ENCODE data around the gene FOXP1. TPM values are rescaled to one million over a fixed set of nuclear protein-coding genes. Genes with fewer than 3 reads are reported as not detected.

FOXP1 gene
- total RNA-seq, 1 donor from 2014 or later = 71.3 TPM

DNA sequence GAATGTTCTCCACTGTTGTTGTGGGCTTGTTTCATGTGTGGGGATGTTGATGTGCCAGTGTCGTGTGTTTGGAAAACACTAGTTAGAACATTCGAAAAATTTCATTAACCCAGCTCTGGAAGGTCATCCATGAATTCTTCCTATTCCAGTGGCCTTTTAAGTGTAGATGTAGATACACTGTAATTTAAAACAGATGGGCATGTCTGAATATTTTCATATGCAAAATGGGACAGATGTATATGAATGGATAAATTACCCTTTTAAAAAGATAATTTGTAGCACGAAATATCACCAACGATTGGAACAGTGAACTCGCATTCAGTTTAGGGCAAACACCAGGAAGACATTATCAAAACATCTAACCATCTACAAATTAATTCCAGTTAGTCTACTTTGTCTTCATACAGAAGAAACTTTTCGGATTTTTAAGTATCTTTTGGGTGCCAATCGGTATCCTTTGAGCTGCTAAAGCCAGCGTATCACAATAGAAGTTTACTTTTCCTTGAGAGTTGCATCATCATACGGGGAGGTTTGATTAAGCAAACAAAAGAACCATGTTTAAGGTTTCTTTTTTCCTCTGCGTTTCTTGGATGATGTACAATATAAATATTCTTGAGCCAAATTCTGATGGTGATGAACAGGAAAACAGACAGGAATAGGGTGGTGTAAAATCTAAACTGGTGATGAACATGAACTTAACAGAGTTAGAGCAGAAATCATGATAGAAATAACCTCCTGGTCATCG is 528.1 kb downstream of the FOXP1 start:
- H3K27ac Mint-ChIP-seq (ENCODE audit: unreplicated experiment) = no peak overlapping the region
- no peaks in the 10 kb centered on the region for H3K9me3 Mint-ChIP-seq (ENCODE audit: unreplicated experiment)
- H3K4me3 Mint-ChIP-seq (ENCODE audit: unreplicated experiment) = no peak overlapping the region
- TF ChIP-seq, protein P1, sequence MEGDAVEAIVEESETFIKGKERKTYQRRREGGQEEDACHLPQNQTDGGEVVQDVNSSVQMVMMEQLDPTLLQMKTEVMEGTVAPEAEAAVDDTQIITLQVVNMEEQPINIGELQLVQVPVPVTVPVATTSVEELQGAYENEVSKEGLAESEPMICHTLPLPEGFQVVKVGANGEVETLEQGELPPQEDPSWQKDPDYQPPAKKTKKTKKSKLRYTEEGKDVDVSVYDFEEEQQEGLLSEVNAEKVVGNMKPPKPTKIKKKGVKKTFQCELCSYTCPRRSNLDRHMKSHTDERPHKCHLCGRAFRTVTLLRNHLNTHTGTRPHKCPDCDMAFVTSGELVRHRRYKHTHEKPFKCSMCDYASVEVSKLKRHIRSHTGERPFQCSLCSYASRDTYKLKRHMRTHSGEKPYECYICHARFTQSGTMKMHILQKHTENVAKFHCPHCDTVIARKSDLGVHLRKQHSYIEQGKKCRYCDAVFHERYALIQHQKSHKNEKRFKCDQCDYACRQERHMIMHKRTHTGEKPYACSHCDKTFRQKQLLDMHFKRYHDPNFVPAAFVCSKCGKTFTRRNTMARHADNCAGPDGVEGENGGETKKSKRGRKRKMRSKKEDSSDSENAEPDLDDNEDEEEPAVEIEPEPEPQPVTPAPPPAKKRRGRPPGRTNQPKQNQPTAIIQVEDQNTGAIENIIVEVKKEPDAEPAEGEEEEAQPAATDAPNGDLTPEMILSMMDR (IDR thresholded peaks at IDR 0.05; ENCODE audit: unreplicated experiment) = no peak
- H3K36me3 Mint-ChIP-seq (ENCODE audit: low read depth, unreplicated experiment) = peaks cover 15% of the 10 kb centered on the region
- peaks cover 3% of the 10 kb centered on the region for H3K27me3 Mint-ChIP-seq (ENCODE audit: unreplicated experiment)
- H3K4me1 Mint-ChIP-seq (ENCODE audit: unreplicated experiment) = peaks cover 77% of the 10 kb centered on the region
- DNase-seq (ENCODE audit: low spot score) = no peak

GRCh38 chr3:71054312-71054711 is 529.2 kb downstream of the FOXP1 start:
- no peaks in the 10 kb centered on the region for H3K9me3 Mint-ChIP-seq (ENCODE audit: unreplicated experiment)

GRCh38 chr3:71053495-71053894 is 530.0 kb downstream of the FOXP1 start:
- no peak overlapping the region for H3K27ac Mint-ChIP-seq (ENCODE audit: unreplicated experiment)
- DNase-seq (ENCODE audit: low spot score) = no peak
- TF ChIP-seq, protein P1 (IDR thresholded peaks at IDR 0.05; ENCODE audit: unreplicated experiment) = no peak
- H3K27me3 Mint-ChIP-seq (ENCODE audit: unreplicated experiment) = peaks cover 9% of the 10 kb centered on the region
- no peaks in the 10 kb centered on the region for H3K9me3 Mint-ChIP-seq (ENCODE audit: unreplicated experiment)
- H3K4me3 Mint-ChIP-seq (ENCODE audit: unreplicated experiment) = no peak overlapping the region
- peaks cover 15% of the 10 kb centered on the region for H3K36me3 Mint-ChIP-seq (ENCODE audit: low read depth, unreplicated experiment)
- peaks cover 92% of the 10 kb centered on the region for H3K4me1 Mint-ChIP-seq (ENCODE audit: unreplicated experiment)

More at GRCh38 chr3:71054312-71054711, 529.2 kb downstream of the FOXP1 start:
- Mint-ChIP-seq H3K27me3 (ENCODE audit: unreplicated experiment) (peaks cover 5% of the 10 kb centered on the region), H3K36me3 (ENCODE audit: low read depth, unreplicated experiment) (peaks cover 15% of the 10 kb centered on the region), H3K4me3 (ENCODE audit: unreplicated experiment) (no peak overlapping the region), H3K4me1 (ENCODE audit: unreplicated experiment) (peaks cover 85% of the 10 kb centered on the region), H3K27ac (ENCODE audit: unreplicated experiment) (no peak overlapping the region)
- no peak for DNase-seq (ENCODE audit: low spot score)
- TF ChIP-seq, protein P1 (IDR thresholded peaks at IDR 0.05; ENCODE audit: unreplicated experiment) = no peak

- no peak overlapping the region for H3K4me3 Mint-ChIP-seq (ENCODE audit: unreplicated experiment)
- H3K27me3 Mint-ChIP-seq (ENCODE audit: unreplicated experiment) = peaks cover 9% of the 10 kb centered on the region
- no peak for DNase-seq (ENCODE audit: low spot score)
- TF ChIP-seq, protein P1 (IDR thresholded peaks at IDR 0.05; ENCODE audit: unreplicated experiment) = no peak
- no peaks in the 10 kb centered on the region for H3K9me3 Mint-ChIP-seq (ENCODE audit: unreplicated experiment)
- peaks cover 93% of the 10 kb centered on the region for H3K4me1 Mint-ChIP-seq (ENCODE audit: unreplicated experiment)
- no peak overlapping the region for H3K27ac Mint-ChIP-seq (ENCODE audit: unreplicated experiment)
- H3K36me3 Mint-ChIP-seq (ENCODE audit: low read depth, unreplicated experiment) = peaks cover 15% of the 10 kb centered on the region
Measured at GRCh38 chr3:71052716-71053115, 530.8 kb downstream of the FOXP1 start.

GRCh38 chr3:71051893-71052687 is 531.4 kb downstream of the FOXP1 start:
- H3K9me3 Mint-ChIP-seq (ENCODE audit: unreplicated experiment) = no peaks in the 10 kb centered on the region
- H3K27me3 Mint-ChIP-seq (ENCODE audit: unreplicated experiment) = peaks cover 9% of the 10 kb centered on the region
- peaks cover 95% of the 10 kb centered on the region for H3K4me1 Mint-ChIP-seq (ENCODE audit: unreplicated experiment)
- peaks cover 15% of the 10 kb centered on the region for H3K36me3 Mint-ChIP-seq (ENCODE audit: low read depth, unreplicated experiment)
- H3K4me3 Mint-ChIP-seq (ENCODE audit: unreplicated experiment) = no peak overlapping the region
- no peak overlapping the region for H3K27ac Mint-ChIP-seq (ENCODE audit: unreplicated experiment)
- TF ChIP-seq, protein P1 (IDR thresholded peaks at IDR 0.05; ENCODE audit: unreplicated experiment) = no peak
- no peak for DNase-seq (ENCODE audit: low spot score)
